Esophagus squamous epithelium (tissue), 4 donors: ENCODE measurements around the gene ADAMTS12.

Experiments
- CTCF ChIP-seq, 6 experiments: fragments of 450-650 bp in 4 of 6; fragments of 200-600 bp in 2 of 6; sonication (generic) in 2 of 6; IDR thresholded peaks; one replicate each; pipeline ENCODE4 v1.5.1; 2016 to 2019; ENCODE audit warnings: antibody characterized with exemption in 6 of 6, mild to moderate bottlenecking in 4 of 6, moderate library complexity in 4 of 6
- POLR2A ChIP-seq, 4 donors: fragments of 450-650 bp; IDR thresholded peaks; one replicate each; pipeline ENCODE4 v1.6.1; 2017; ENCODE audit warnings: antibody characterized with exemption in 4 of 4, mild to moderate bottlenecking in 4 of 4, moderate library complexity in 3 of 4

GRCh38 chr5:33482335-33482734 is 409.5 kb downstream of the ADAMTS12 start:
- TF ChIP-seq CTCF (IDR thresholded peaks at IDR 0.05) (no peak), POLR2A (IDR thresholded peaks at IDR 0.05) (no peak)
